Measurements from ENCODE around the gene MEMO1.
"Not testable (repeated sequence)": the region's sequence is repeated elsewhere in the genome, so short reads cannot be mapped to it uniquely, and the experiment has no call there.

The MEMO1 gene

GRCh38 chr2:31980674-31981356, 30.0 kb downstream of the MEMO1 start:
- Histone ChIP-seq H3K4me1 (ENCODE audit: control insufficient read depth in 5 of 5, insufficient read depth in 5 of 5, low read length in 5 of 5) (peaks cover 0 to 9% (median 2%) of the 10 kb centered on the region in 5 donors), H3K27ac (ENCODE audit: low read depth, low read length) (no peak overlapping the region), H3K27me3 (ENCODE audit: control insufficient read depth in 5 of 5, insufficient read depth in 4 of 5, low read length in 5 of 5) (no peaks in the 10 kb centered on the region), H3K9me3 (ENCODE audit: control insufficient read depth in 5 of 5, low read length in 5 of 5) (no peaks in the 10 kb centered on the region), H3K9ac (ENCODE audit: low read length in 5 of 5) (no peak overlapping the region), H3K36me3 (ENCODE audit: control insufficient read depth in 5 of 5, insufficient read depth in 5 of 5, low read length in 5 of 5) (peaks cover 0 to 4% (median 0%) of the 10 kb centered on the region in 5 donors), H3K4me3 (ENCODE audit: low read depth in 1 of 5, low read length in 5 of 5) (no peak overlapping the region)

GRCh38 chr2:31979956-31980355, 30.9 kb downstream of the MEMO1 start:
- Histone ChIP-seq H3K9ac (ENCODE audit: low read length in 5 of 5) (no peak overlapping the region), H3K4me1 (ENCODE audit: control insufficient read depth in 5 of 5, insufficient read depth in 5 of 5, low read length in 5 of 5) (peaks cover 0 to 9% (median 2%) of the 10 kb centered on the region in 5 donors), H3K9me3 (ENCODE audit: control insufficient read depth in 5 of 5, low read length in 5 of 5) (no peaks in the 10 kb centered on the region), H3K36me3 (ENCODE audit: control insufficient read depth in 5 of 5, insufficient read depth in 5 of 5, low read length in 5 of 5) (peaks cover 0 to 4% (median 0%) of the 10 kb centered on the region in 5 donors), H3K27me3 (ENCODE audit: control insufficient read depth in 5 of 5, insufficient read depth in 4 of 5, low read length in 5 of 5) (no peaks in the 10 kb centered on the region), H3K4me3 (ENCODE audit: low read depth in 1 of 5, low read length in 5 of 5) (no peak overlapping the region), H3K27ac (ENCODE audit: low read depth, low read length) (no peak overlapping the region)

GRCh38 chr2:31979018-31979417, 31.8 kb downstream of the MEMO1 start:
- H3K4me1 ChIP-seq (ENCODE audit: control insufficient read depth in 5 of 5, insufficient read depth in 5 of 5, low read length in 5 of 5): peaks cover 0 to 9% (median 2%) of the 10 kb centered on the region in 5 donors
- H3K27me3 ChIP-seq (ENCODE audit: control insufficient read depth in 5 of 5, insufficient read depth in 4 of 5, low read length in 5 of 5): no peaks in the 10 kb centered on the region
- no peak overlapping the region for H3K4me3 ChIP-seq (ENCODE audit: low read depth in 1 of 5, low read length in 5 of 5)
- no peak overlapping the region for H3K9ac ChIP-seq (ENCODE audit: low read length in 5 of 5)
- H3K27ac ChIP-seq (ENCODE audit: low read depth, low read length): no peak overlapping the region
- H3K36me3 ChIP-seq (ENCODE audit: control insufficient read depth in 5 of 5, insufficient read depth in 5 of 5, low read length in 5 of 5): no peaks in the 10 kb centered on the region
- no peaks in the 10 kb centered on the region for H3K9me3 ChIP-seq (ENCODE audit: control insufficient read depth in 5 of 5, low read length in 5 of 5)

- Histone ChIP-seq H3K27me3 (ENCODE audit: control insufficient read depth in 5 of 5, insufficient read depth in 4 of 5, low read length in 5 of 5) (no peaks in the 10 kb centered on the region), H3K36me3 (ENCODE audit: control insufficient read depth in 5 of 5, insufficient read depth in 5 of 5, low read length in 5 of 5) (no peaks in the 10 kb centered on the region), H3K9ac (ENCODE audit: low read length in 5 of 5) (no peak overlapping the region), H3K9me3 (ENCODE audit: control insufficient read depth in 5 of 5, low read length in 5 of 5) (no peaks in the 10 kb centered on the region), H3K4me1 (ENCODE audit: control insufficient read depth in 5 of 5, insufficient read depth in 5 of 5, low read length in 5 of 5) (peaks cover 0 to 9% (median 2%) of the 10 kb centered on the region in 5 donors), H3K4me3 (ENCODE audit: low read depth in 1 of 5, low read length in 5 of 5) (no peak overlapping the region), H3K27ac (ENCODE audit: low read depth, low read length) (no peak overlapping the region)
These were observed 32.4 kb downstream of the MEMO1 start for GRCh38 chr2:31978436-31978835.

- H3K9ac ChIP-seq (ENCODE audit: low read length in 5 of 5): no peak overlapping the region
These were observed 37.1 kb downstream of the MEMO1 start for GRCh38 chr2:31973665-31974064.

GRCh38 chr2:31972059-31972458, 38.7 kb downstream of the MEMO1 start:
- Histone ChIP-seq H3K27me3 (ENCODE audit: control insufficient read depth in 5 of 5, insufficient read depth in 4 of 5, low read length in 5 of 5) (no peaks in the 10 kb centered on the region), H3K4me3 (ENCODE audit: low read depth in 1 of 5, low read length in 5 of 5) (no peak overlapping the region), H3K36me3 (ENCODE audit: control insufficient read depth in 5 of 5, insufficient read depth in 5 of 5, low read length in 5 of 5) (no peaks in the 10 kb centered on the region), H3K9me3 (ENCODE audit: control insufficient read depth in 5 of 5, low read length in 5 of 5) (no peaks in the 10 kb centered on the region), H3K4me1 (ENCODE audit: control insufficient read depth in 5 of 5, insufficient read depth in 5 of 5, low read length in 5 of 5) (peaks cover 0 to 7% (median 0%) of the 10 kb centered on the region in 5 donors), H3K27ac (ENCODE audit: low read depth, low read length) (no peak overlapping the region), H3K9ac (ENCODE audit: low read length in 5 of 5) (no peak overlapping the region)

More at GRCh38 chr2:31973665-31974064, 37.1 kb downstream of the MEMO1 start:
- H3K4me3 ChIP-seq (ENCODE audit: low read depth in 1 of 5, low read length in 5 of 5): no peak overlapping the region
- H3K27me3 ChIP-seq (ENCODE audit: control insufficient read depth in 5 of 5, insufficient read depth in 4 of 5, low read length in 5 of 5): no peaks in the 10 kb centered on the region
- H3K36me3 ChIP-seq (ENCODE audit: control insufficient read depth in 5 of 5, insufficient read depth in 5 of 5, low read length in 5 of 5): no peaks in the 10 kb centered on the region
- no peaks in the 10 kb centered on the region for H3K9me3 ChIP-seq (ENCODE audit: control insufficient read depth in 5 of 5, low read length in 5 of 5)
- no peaks in the 10 kb centered on the region for H3K4me1 ChIP-seq (ENCODE audit: control insufficient read depth in 5 of 5, insufficient read depth in 5 of 5, low read length in 5 of 5)
- no peak overlapping the region for H3K27ac ChIP-seq (ENCODE audit: low read depth, low read length)

- H3K9me3 ChIP-seq (ENCODE audit: control insufficient read depth in 5 of 5, low read length in 5 of 5): no peaks in the 10 kb centered on the region
- H3K27ac ChIP-seq (ENCODE audit: low read depth, low read length): no peak overlapping the region
- no peak overlapping the region for H3K4me3 ChIP-seq (ENCODE audit: low read depth in 1 of 5, low read length in 5 of 5)
- no peaks in the 10 kb centered on the region for H3K36me3 ChIP-seq (ENCODE audit: control insufficient read depth in 5 of 5, insufficient read depth in 5 of 5, low read length in 5 of 5)
- no peak overlapping the region for H3K9ac ChIP-seq (ENCODE audit: low read length in 5 of 5)
- H3K27me3 ChIP-seq (ENCODE audit: control insufficient read depth in 5 of 5, insufficient read depth in 4 of 5, low read length in 5 of 5): no peaks in the 10 kb centered on the region
- H3K4me1 ChIP-seq (ENCODE audit: control insufficient read depth in 5 of 5, insufficient read depth in 5 of 5, low read length in 5 of 5): peaks cover 0 to 7% (median 0%) of the 10 kb centered on the region in 5 donors
These were observed 41.6 kb downstream of the MEMO1 start for GRCh38 chr2:31969178-31969577.

- Histone ChIP-seq H3K9me3 (ENCODE audit: control insufficient read depth in 5 of 5, low read length in 5 of 5) (no peaks in the 10 kb centered on the region), H3K36me3 (ENCODE audit: control insufficient read depth in 5 of 5, insufficient read depth in 5 of 5, low read length in 5 of 5) (no peaks in the 10 kb centered on the region), H3K27ac (ENCODE audit: low read depth, low read length) (no peak overlapping the region), H3K27me3 (ENCODE audit: control insufficient read depth in 5 of 5, insufficient read depth in 4 of 5, low read length in 5 of 5) (no peaks in the 10 kb centered on the region), H3K9ac (ENCODE audit: low read length in 5 of 5) (no peak overlapping the region), H3K4me3 (ENCODE audit: low read depth in 1 of 5, low read length in 5 of 5) (no peak overlapping the region), H3K4me1 (ENCODE audit: control insufficient read depth in 5 of 5, insufficient read depth in 5 of 5, low read length in 5 of 5) (peaks cover 0 to 7% (median 0%) of the 10 kb centered on the region in 5 donors)
These were observed 43.0 kb downstream of the MEMO1 start for GRCh38 chr2:31967790-31968189.

- not testable (repeated sequence) for H3K4me1 ChIP-seq (ENCODE audit: control insufficient read depth in 5 of 5, insufficient read depth in 5 of 5, low read length in 5 of 5); H3K9me3 ChIP-seq (ENCODE audit: control insufficient read depth in 5 of 5, low read length in 5 of 5); H3K4me3 ChIP-seq (ENCODE audit: low read depth in 1 of 5, low read length in 5 of 5); H3K9ac ChIP-seq (ENCODE audit: low read length in 5 of 5); H3K27ac ChIP-seq (ENCODE audit: low read depth, low read length); H3K36me3 ChIP-seq (ENCODE audit: control insufficient read depth in 5 of 5, insufficient read depth in 5 of 5, low read length in 5 of 5); H3K27me3 ChIP-seq (ENCODE audit: control insufficient read depth in 5 of 5, insufficient read depth in 4 of 5, low read length in 5 of 5)
These were observed 44.4 kb downstream of the MEMO1 start for GRCh38 chr2:31966402-31966801.

GRCh38 chr2:31965094-31965493, 45.7 kb downstream of the MEMO1 start:
- Histone ChIP-seq H3K9ac (ENCODE audit: low read length in 5 of 5) (no peak overlapping the region), H3K27me3 (ENCODE audit: control insufficient read depth in 5 of 5, insufficient read depth in 4 of 5, low read length in 5 of 5) (no peaks in the 10 kb centered on the region), H3K36me3 (ENCODE audit: control insufficient read depth in 5 of 5, insufficient read depth in 5 of 5, low read length in 5 of 5) (no peaks in the 10 kb centered on the region), H3K27ac (ENCODE audit: low read depth, low read length) (no peak overlapping the region), H3K4me1 (ENCODE audit: control insufficient read depth in 5 of 5, insufficient read depth in 5 of 5, low read length in 5 of 5) (peaks cover 0 to 7% (median 0%) of the 10 kb centered on the region in 5 donors), H3K4me3 (ENCODE audit: low read depth in 1 of 5, low read length in 5 of 5) (no peak overlapping the region), H3K9me3 (ENCODE audit: control insufficient read depth in 5 of 5, low read length in 5 of 5) (no peaks in the 10 kb centered on the region)
